Measurements from ENCODE around the gene EVI5L. TPM values are rescaled to one million over a fixed set of nuclear protein-coding genes. Genes with fewer than 3 reads are reported as not detected.

Gene EVI5L
- total RNA-seq, 2 donors from 2014 or later, result 6.0 to 12.9 TPM

DNA sequence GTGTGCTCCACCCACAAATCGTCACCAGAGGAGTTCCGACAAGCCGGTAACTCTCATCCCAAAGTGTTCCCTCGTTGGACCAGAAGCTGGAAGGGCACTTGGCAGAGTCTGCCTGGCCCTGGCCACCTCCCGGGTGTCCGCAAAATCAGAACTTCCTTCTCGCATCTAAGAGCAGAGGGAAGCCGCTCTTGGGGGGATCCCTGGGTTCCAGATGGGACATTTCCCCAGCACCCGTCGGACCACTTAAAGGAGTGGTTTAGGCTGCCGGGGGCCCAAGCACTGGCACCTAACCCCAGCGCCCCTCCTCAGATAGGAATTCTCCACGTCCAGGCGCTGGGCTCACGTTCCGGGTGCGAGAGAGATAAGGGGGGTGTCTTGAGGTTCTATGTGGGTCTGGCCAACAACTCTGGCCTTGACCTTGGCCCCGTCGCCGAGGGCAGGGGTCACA lies 72.8 kb downstream of the EVI5L start:
- Histone ChIP-seq H3K27ac (peak overlapping the region; percentile 72 to 91 (median 88)), H3K36me3 (replicated peaks in 1 of 2; ENCODE audit: insufficient read depth in 1 of 2, low read depth in 2 of 2) (no peaks in the 10 kb centered on the region), H3K4me1 (peaks cover 53% of the 10 kb centered on the region), H3K9me3 (no peaks in the 10 kb centered on the region), H3K4me3 (peak overlapping the region; percentile 46 to 52), H3K27me3 (no peaks in the 10 kb centered on the region)
- 7 to 10% methylated on average over 4 to 20 of the region's 20 CpGs for WGBS, 2 donors
- DNase-seq (peak in 2 of 4 donors; percentile 42 to 46), ATAC-seq (no peak)
- intact Hi-C loops (cut with DNase I), result loop anchor here (10.0 kb wide), 1 partner anchor 48 kb away; no protein-coding TSS in a partner anchor
- no peak for TF ChIP-seq POLR2A (IDR thresholded peaks at IDR 0.05)
- TF ChIP-seq, protein P1, sequence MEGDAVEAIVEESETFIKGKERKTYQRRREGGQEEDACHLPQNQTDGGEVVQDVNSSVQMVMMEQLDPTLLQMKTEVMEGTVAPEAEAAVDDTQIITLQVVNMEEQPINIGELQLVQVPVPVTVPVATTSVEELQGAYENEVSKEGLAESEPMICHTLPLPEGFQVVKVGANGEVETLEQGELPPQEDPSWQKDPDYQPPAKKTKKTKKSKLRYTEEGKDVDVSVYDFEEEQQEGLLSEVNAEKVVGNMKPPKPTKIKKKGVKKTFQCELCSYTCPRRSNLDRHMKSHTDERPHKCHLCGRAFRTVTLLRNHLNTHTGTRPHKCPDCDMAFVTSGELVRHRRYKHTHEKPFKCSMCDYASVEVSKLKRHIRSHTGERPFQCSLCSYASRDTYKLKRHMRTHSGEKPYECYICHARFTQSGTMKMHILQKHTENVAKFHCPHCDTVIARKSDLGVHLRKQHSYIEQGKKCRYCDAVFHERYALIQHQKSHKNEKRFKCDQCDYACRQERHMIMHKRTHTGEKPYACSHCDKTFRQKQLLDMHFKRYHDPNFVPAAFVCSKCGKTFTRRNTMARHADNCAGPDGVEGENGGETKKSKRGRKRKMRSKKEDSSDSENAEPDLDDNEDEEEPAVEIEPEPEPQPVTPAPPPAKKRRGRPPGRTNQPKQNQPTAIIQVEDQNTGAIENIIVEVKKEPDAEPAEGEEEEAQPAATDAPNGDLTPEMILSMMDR (IDR thresholded peaks at IDR 0.05), result no peak

DNA sequence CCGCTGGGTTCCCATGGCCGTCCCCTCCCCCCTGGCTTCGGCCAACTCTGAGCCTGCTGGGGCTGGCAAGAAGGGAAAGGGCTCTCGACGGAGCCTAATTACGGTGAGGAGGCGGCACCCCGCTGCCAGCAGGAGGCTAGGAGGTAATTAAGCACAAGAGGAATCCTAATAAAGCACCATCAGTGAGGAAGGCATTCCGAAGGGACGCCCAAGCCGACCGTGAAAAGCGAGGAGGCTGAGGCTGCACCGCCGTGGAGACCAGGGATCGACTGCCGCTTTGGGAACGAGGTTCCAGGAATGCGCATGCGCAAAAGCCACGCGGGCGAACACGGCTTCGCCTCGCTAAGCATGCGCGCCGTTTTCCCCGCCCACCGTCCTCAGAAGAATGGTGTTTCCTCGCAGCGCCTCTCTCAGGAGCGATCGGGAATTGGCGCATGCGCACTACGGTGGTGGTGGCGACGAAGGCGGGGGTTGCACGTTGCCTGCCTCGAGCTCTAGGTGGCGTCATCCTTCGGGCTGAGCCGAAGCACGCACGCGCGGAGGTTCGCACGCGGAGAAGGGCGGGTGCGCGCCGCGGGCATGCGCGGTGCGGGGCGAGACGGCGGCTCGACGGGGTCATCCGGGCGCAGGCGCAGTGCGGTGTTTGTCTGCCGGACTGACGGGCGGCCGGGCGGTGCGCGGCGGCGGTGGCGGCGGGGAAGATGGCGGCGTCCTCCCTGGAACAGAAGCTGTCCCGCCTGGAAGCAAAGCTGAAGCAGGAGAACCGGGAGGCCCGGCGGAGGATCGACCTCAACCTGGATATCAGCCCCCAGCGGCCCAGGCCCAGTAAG lies 73.4 kb downstream of the EVI5L start, which contains the start of gene MAP2K7:
MAP2K7 (plus strand) TSS at position 634 of the 830 bp plus-strand sequence; CDS start at position 702, 68 bp downstream.
- Histone ChIP-seq H3K4me3 (peak within 1 kb of the TSS; percentile 57 to 88), H3K27me3 (no peaks in the 10 kb centered on the region), H3K9me3 (no peaks in the 10 kb centered on the region), H3K27ac (peak within 1 kb of the TSS; percentile 86 to 91 (median 89)), H3K4me1 (peaks cover 53% of the 10 kb centered on the region), H3K36me3 (replicated peaks in 1 of 2; ENCODE audit: insufficient read depth in 1 of 2, low read depth in 2 of 2) (no peaks in the 10 kb centered on the region)
- intact Hi-C loops (cut with DNase I), result loop anchor here (10.0 kb wide), 1 partner anchor 49 kb away; no protein-coding TSS in a partner anchor
- DNase-seq (peak; percentile 99 to 100 (median 100)), ATAC-seq (peak; percentile 92)
- TF ChIP-seq POLR2A (IDR thresholded peaks at IDR 0.05), result peak; percentile 60 to 91 (median 90)
- TF ChIP-seq, protein P1 (IDR thresholded peaks at IDR 0.05), result peak; percentile 11 to 84 (median 46)
- 0% methylated on average over 4 to 81 of the region's 89 CpGs for WGBS, 2 donors

DNA sequence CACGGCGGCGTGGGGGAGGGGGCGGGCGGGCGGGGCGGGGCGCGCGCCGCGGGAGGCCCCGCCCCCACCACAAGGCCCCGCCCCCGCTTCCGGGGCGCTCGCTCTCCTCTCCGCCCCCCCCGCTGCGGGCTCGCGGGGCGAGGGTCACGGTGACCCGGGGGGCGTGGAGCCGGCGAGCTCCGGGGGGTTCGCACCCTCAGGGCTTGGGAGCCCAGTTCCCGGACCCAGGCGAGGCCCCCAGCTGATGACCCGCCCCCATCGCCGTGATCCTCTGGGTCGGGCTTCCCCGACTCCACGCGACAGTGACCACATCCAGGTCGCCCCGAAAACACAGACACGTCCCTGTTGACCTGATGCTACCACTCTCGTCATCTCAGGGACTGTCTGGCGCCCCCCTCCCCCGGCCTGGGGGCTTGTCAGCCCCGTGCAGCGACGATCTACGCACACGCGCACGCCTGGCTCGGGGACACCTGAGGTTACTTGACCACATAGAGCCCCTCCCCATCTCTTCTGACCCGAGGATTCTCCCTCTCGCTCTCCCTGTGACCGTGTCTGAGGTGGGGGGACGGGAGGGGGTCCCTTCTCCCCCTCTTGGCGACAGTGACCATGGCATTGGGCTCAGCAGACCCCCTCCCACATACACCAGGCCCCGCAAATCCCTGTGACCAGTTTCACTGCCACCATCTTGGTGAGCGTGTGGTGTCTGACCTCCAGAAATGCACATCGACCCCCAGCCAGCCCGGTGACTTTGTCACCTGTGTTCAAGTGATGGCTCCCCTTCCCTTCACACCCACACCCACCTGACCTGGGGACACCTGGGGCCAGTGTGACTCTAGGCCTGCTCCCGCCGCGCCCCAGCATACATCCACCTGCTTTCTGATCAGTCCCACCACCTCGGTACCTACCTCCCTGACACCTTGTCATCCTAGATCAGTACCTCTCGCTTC lies 74.3 kb downstream of the EVI5L start:
- no peaks in the 10 kb centered on the region for H3K36me3 ChIP-seq (replicated peaks in 1 of 2; ENCODE audit: insufficient read depth in 1 of 2, low read depth in 2 of 2)
- no peaks in the 10 kb centered on the region for H3K9me3 ChIP-seq
- peak overlapping the region; percentile 76 to 91 (median 88) for H3K27ac ChIP-seq
- 9 to 45% methylated on average over 8 to 41 of the region's 68 CpGs for WGBS, 2 donors
- TF ChIP-seq, protein P1 (IDR thresholded peaks at IDR 0.05), result no peak
- TF ChIP-seq POLR2A (IDR thresholded peaks at IDR 0.05), result no peak
- DNase-seq, result peak in 3 of 4 donors; percentile 50 to 60 (median 55)
- peak; percentile 41 for ATAC-seq
- intact Hi-C loops (cut with DNase I), result loop anchor here (10.0 kb wide), 1 partner anchor 50 kb away; no protein-coding TSS in a partner anchor
- H3K4me3 ChIP-seq, result peak overlapping the region; percentile 57 to 88
- H3K4me1 ChIP-seq, result peaks cover 53% of the 10 kb centered on the region
- no peaks in the 10 kb centered on the region for H3K27me3 ChIP-seq

DNA sequence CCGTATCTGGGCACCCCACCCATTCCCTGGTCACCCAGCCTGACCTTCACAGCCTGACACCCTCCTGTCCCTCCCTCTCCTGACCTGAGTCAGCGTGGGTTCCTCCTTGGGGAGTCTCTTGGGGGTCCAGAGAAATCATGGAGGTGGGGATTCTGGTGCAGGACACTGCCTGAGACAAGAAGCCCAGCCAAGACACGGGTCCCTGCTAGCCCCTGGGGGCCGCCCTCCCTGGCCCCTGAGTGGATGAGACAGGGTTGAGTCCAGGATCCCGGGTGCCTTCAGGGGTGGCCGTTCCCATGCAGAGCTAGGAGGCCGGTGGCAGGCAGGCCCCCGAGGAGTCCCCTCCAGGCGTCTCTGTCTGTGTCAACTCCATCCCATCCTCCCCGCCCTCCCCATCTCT lies 75.2 kb downstream of the EVI5L start:
- peak in 1 of 4 donors; percentile 13 for DNase-seq

More for the DNA sequence above, 75.2 kb downstream of the EVI5L start:
- H3K4me1 ChIP-seq, result peaks cover 53% of the 10 kb centered on the region
- peaks cover 0 to 3% of the 10 kb centered on the region in 2 donors for H3K36me3 ChIP-seq (replicated peaks in 1 of 2; ENCODE audit: insufficient read depth in 1 of 2, low read depth in 2 of 2)
- intact Hi-C loops (cut with DNase I), result loop anchor here (10.0 kb wide), 1 partner anchor 50 kb away; no protein-coding TSS in a partner anchor
- 55 to 65% methylated on average over 8 to 9 of the region's 10 CpGs for WGBS, 2 donors
- H3K27me3 ChIP-seq, result no peaks in the 10 kb centered on the region
- H3K4me3 ChIP-seq, result no peak overlapping the region
- ATAC-seq, result no peak
- H3K27ac ChIP-seq, result no peak overlapping the region
- no peaks in the 10 kb centered on the region for H3K9me3 ChIP-seq
- TF ChIP-seq, protein P1 (IDR thresholded peaks at IDR 0.05), result no peak
- TF ChIP-seq POLR2A (IDR thresholded peaks at IDR 0.05), result no peak
